Prostate gland (tissue), 2 donors: ENCODE measurements around the gene ADAMTS1. TPM values are rescaled to one million over a fixed set of nuclear protein-coding genes. Genes with fewer than 3 reads are reported as not detected.

Experiments
- DNase-seq: peaks from one replicate; pipeline ENCODE4 v3.0.0-alpha.2; 2019; ENCODE audit warnings: low spot score
- H3K27ac ChIP-seq, 2 donors: fragments of 200-600 bp; sonication (generic); 2 replicates each; pipeline ENCODE4 v1.5.1; 2017 to 2019
- H3K27me3 ChIP-seq: fragments of 200-600 bp; sonication (generic); replicated peaks from 2 replicates; pipeline ENCODE4 v1.5.1; 2019; ENCODE audit not compliant: insufficient read depth
- H3K36me3 ChIP-seq, 2 donors: fragments of 200-600 bp; sonication (generic); 1 replicate in 1 of 2; 2 replicates in 1 of 2; pipeline versions ENCODE4 v1.5.1 to v1.8.1; 2017 to 2019
- H3K4me1 ChIP-seq: fragments of 200-600 bp; sonication (generic); replicated peaks from 2 replicates; pipeline ENCODE4 v1.5.1; 2019
- H3K4me3 ChIP-seq, 2 donors: fragments of 200-600 bp; sonication (generic); 2 replicates each; pipeline ENCODE4 v1.5.1; 2017 to 2019
- H3K9me3 ChIP-seq: fragments of 200-600 bp; sonication (generic); 2 replicates; pipeline ENCODE4 v1.5.1; 2017
- CTCF ChIP-seq, 4 experiments: fragments of 200-600 bp in 2 of 4; fragments of 450-650 bp in 2 of 4; sonication (generic) in 2 of 4; IDR thresholded peaks; 1 replicate in 3 of 4; 2 replicates in 1 of 4; pipeline ENCODE4 v1.5.1; 2016 to 2019; ENCODE audit warnings: antibody characterized with exemption in 4 of 4, mild to moderate bottlenecking in 2 of 4, moderate library complexity in 2 of 4
- POLR2A ChIP-seq: fragments of 450-650 bp; IDR thresholded peaks from one replicate; pipeline ENCODE4 v1.6.1; 2016; ENCODE audit warnings: antibody characterized with exemption, mild to moderate bottlenecking
- POLR2AphosphoS5 ChIP-seq: sonication (generic); formaldehyde crosslinking; IDR thresholded peaks from one replicate; pipeline ENCODE4 v1.6.1; 2017; ENCODE audit warnings: antibody characterized with exemption
- WGBS: methylation state at CpG from one replicate; pipeline ENCODE4 v1.1.5; 2018; 5-methylcytosine and 5-hydroxymethylcytosine counted together
- intact Hi-C: fragments of 100-400 bp; cut with DNase I; formaldehyde crosslinking; loops from one replicate; pipeline ENCODE4 v1.14.2; 2022
- total RNA-seq, 2 donors: library from RNA; depleted of rRNA; stranded (reverse); fragments of >200 nt; gene quantifications; one replicate each; pipeline ENCODE4 v1.1.0, GENCODE V29; 2016

Gene ADAMTS1
- total RNA-seq, 2 donors from 2014 or later: 19.4 to 110 TPM

DNA sequence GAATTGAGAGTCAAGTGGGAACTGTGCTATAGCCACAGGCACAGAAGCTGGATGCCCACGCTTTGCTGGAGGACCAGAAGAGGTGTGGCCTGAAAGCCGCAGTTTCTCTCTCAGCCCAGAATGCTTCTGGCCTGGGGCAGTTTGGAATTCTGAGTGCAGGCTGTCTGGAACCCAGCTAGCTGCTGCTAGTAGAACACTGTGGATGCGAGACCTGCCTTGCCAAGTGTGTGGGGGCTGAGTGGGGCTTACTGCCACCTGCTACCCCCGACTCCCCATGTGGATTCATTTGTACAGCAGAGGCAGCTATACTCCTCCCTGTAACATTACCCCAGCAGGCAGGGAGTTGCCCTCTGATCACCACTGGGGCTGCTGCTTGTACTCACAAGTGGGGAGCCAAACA lies 12.2 kb downstream of the ADAMTS1 start:
- Histone ChIP-seq H3K36me3 (no peaks in the 10 kb centered on the region), H3K27ac (no peak overlapping the region), H3K4me1 (no peaks in the 10 kb centered on the region), H3K27me3 (no peaks in the 10 kb centered on the region), H3K4me3 (no peak overlapping the region), H3K9me3 (no peaks in the 10 kb centered on the region)
- DNase-seq: no peak
- WGBS: 84% methylated on average over 4 of the region's 4 CpGs
- TF ChIP-seq POLR2A: no peak
- no peak for TF ChIP-seq POLR2AphosphoS5
- TF ChIP-seq CTCF (IDR thresholded peaks at IDR 0.05): no peak
- intact Hi-C loops: no loop called here

DNA sequence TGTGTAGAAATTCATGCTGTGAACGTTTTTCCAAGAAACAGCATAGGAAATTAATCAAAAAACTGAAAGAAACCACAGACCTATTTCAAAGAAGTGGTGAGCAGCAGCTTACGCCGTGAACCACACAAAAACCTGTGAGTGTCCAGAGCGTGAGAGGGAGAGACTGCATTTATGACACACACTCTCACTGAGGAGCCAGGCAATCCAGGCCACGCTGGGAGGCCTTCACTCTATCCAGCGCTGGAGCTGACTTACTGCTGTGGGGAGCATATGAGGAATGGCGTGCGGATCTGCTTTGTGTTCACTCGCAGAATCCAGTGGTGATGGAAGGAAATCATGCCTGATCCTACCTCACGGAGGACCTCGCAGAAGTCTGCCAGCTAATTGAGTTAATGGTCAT lies 12.7 kb downstream of the ADAMTS1 start:
- H3K4me3 ChIP-seq: no peak overlapping the region
- intact Hi-C loops: no loop called here
- TF ChIP-seq POLR2AphosphoS5 (no peak), POLR2A (no peak), CTCF (IDR thresholded peaks at IDR 0.05) (no peak)
- no peak overlapping the region for H3K27ac ChIP-seq
- no peaks in the 10 kb centered on the region for H3K9me3 ChIP-seq
- 88% methylated on average over 11 of the region's 11 CpGs for WGBS
- no peaks in the 10 kb centered on the region for H3K27me3 ChIP-seq
- H3K4me1 ChIP-seq: no peaks in the 10 kb centered on the region
- no peak for DNase-seq
- no peaks in the 10 kb centered on the region for H3K36me3 ChIP-seq

GRCh38 chr21:26826801-26827200 lies 18.4 kb downstream of the ADAMTS1 start:
- DNase-seq: no peak
- H3K4me1 ChIP-seq: no peaks in the 10 kb centered on the region
- WGBS: 84% methylated on average over 4 of the region's 4 CpGs
- TF ChIP-seq POLR2AphosphoS5: no peak
- TF ChIP-seq POLR2A: no peak
- TF ChIP-seq CTCF (IDR thresholded peaks at IDR 0.05): no peak
- intact Hi-C loops: no loop called here
- H3K27me3 ChIP-seq: no peaks in the 10 kb centered on the region
- H3K9me3 ChIP-seq: no peaks in the 10 kb centered on the region
- no peaks in the 10 kb centered on the region for H3K36me3 ChIP-seq
- H3K27ac ChIP-seq: no peak overlapping the region
- H3K4me3 ChIP-seq: no peak overlapping the region

DNA sequence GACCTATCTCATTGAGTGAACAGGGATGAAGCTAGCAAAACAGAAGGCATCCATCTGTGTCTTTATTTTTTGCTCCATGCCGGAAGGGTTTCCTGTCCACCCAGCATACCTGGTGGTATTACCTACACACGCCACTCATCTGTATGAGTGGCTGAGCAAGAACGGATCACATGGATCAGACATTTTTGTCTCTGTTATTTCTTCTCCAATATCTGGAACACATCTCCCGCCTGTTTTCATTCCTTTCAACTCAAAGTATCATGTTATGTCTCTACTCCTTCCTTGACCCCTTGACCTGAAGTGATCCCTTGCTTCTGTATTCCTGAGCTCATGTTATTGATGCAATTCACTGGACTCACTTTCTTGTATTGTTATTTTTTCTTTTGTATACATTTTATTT lies 24.7 kb downstream of the ADAMTS1 start:
- Histone ChIP-seq H3K27ac (no peak overlapping the region), H3K27me3 (no peaks in the 10 kb centered on the region), H3K4me1 (no peaks in the 10 kb centered on the region), H3K9me3 (no peaks in the 10 kb centered on the region), H3K36me3 (no peaks in the 10 kb centered on the region), H3K4me3 (no peak overlapping the region)
- intact Hi-C loops: no loop called here
- TF ChIP-seq POLR2AphosphoS5 (no peak), CTCF (IDR thresholded peaks at IDR 0.05) (no peak), POLR2A (no peak)
- 69% methylated on average over 4 of the region's 4 CpGs for WGBS
- no peak for DNase-seq

GRCh38 chr21:26819740-26820324 lies 25.4 kb downstream of the ADAMTS1 start:
- no peak for TF ChIP-seq POLR2AphosphoS5
- no peak for TF ChIP-seq CTCF (IDR thresholded peaks at IDR 0.05)
- no peak for TF ChIP-seq POLR2A
- intact Hi-C loops: no loop called here

More at GRCh38 chr21:26819740-26820324, 25.4 kb downstream of the ADAMTS1 start:
- DNase-seq: no peak
- no peak overlapping the region for H3K4me3 ChIP-seq
- H3K4me1 ChIP-seq: no peaks in the 10 kb centered on the region
- no peaks in the 10 kb centered on the region for H3K27me3 ChIP-seq
- H3K9me3 ChIP-seq: no peaks in the 10 kb centered on the region
- no peak overlapping the region for H3K27ac ChIP-seq
- WGBS: 77% methylated on average over 3 of the region's 3 CpGs
- no peaks in the 10 kb centered on the region for H3K36me3 ChIP-seq
